Stimulated activated CD4-positive, alpha-beta T cell treated with anti-CD3 and anti-CD28 coated beads, Interleukin-1b, Interleukin-23, amount 100 ng/mL, for 48 hours (primary cell): ENCODE data around the gene TSPAN5.

Experiments used
- DNase-seq: peaks from one replicate; pipeline ENCODE4 v3.0.0-alpha.2; 2020

Gene TSPAN5

DNA sequence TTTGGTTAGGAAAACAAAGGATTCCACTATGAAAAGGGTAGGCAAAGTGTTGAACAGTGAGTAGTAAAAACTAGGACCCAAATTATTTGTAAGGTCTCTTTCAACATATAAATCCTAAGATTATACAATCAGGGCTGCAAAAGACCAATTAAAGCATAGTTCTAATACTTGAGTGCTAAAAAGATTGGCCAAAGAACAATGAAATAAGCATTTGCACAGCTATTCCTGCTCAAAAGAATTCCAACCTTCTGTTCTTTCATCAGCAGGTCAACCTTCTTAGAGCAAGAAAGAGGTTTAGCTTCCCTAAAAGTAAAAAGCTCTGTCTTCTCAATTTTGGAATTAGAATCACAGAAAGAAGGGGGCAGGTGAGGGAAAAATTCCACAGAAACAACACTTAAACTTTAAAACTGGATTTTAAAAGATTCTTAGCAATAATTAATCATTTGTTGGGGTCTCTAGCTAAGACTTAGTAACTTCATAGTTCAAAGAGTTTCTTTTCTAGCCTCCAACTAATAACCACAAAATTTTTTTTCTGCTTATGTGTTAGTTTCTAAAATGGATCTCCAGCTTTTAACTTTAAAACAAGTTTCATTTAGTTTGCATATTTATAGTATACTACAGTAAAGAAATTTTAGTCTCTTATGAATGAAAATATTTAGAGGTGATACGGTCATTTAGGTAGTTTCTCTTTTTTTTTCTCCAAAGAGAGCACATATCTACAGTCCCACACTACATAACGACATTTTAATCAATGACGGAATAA, 16.3 kb downstream of the TSPAN5 start:
- DNase-seq: no peak

DNA sequence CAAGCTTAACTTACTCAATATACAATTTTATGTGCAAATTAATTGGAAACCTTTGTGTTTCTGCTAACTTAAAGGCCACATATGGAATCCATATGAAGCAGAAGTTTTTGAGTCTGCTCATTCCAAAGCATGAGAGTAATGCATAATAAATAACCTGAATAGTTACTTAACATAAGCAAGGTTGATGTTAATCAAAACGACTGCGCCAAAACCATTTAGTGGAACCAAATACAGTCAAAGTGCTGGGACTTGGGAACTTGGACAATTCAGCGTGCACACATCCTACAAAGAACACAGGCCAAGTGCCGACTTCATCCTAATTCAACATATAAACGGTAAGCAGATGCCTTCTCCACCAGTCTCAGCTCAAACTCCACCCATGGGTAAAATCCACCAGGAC, 17.0 kb downstream of the TSPAN5 start:
- no peak for DNase-seq

DNA sequence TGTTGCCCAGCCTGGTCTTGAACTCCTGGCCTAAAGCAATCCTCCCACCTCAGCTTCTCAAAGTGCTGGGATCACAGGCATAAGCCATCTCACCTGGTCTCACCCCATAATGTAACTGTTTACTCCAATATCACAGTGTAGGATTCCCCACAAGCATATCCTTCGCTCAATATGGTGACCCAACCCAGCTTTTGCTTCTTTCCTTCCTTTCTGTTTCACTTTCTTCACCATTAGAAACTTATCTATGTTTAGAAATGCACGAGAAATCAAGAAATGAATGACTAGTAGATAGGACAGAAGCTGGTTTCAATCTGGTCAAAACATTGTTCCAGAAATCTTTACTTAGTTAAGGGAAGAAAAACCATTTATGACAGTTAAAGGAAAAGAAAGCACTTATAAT, 18.9 kb downstream of the TSPAN5 start:
- DNase-seq: no peak

DNA sequence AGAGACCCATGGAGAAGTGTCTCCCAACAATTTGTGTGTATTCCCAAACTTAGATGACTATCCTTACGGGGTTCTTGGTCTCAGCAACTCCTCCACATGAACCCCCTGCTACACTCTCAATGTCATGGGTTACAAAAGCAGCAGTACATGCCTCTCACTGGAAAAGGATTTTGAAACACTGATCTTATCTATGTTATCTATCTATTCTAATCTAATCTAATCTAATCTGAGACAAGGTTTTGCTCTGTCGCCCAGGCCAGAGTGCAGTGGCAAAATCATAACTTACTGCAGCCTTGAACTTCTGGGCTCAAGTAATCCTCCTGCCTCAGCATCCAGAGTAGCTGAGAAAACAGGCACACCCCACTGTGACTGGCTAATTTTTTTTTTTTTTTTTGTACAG, 19.3 kb downstream of the TSPAN5 start:
- no peak for DNase-seq

DNA sequence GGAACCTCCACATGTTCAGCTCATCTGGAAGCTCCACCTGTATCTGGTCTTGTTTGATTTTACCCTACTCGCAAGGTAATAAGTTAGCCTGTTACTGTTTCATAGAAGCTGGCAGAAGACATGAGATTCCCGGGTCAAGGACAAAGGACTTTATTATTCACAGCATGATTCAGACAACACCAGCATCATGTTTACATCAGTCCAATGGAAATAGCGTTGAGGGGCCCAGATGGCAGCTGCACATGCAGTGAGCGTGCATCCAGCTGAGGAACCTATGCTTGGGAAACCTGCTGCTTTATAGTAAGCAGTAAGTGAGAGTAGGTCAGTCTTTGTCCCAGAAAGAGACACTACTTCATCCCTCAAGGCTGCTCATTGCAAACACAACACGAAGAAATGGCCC, 19.8 kb downstream of the TSPAN5 start:
- no peak for DNase-seq

DNA sequence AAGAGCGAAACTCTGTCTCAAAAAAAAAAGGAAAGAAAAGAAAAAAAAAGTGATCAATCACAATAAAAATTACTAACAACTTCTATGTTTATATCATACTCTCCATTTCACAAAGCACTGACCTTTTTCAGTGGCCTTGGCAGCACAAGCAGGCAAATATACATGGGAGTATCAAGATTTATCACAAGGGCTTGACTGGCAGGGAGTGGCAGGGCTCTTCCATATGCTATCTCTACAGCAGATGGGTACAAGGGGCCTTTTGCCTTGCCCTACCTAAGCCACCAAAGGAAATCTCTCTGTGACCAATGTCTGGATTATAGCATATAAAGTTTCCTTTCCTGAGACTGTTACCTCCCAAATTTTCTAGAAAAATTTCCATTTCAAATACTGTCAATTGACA, 24.4 kb downstream of the TSPAN5 start:
- no peak for DNase-seq

DNA sequence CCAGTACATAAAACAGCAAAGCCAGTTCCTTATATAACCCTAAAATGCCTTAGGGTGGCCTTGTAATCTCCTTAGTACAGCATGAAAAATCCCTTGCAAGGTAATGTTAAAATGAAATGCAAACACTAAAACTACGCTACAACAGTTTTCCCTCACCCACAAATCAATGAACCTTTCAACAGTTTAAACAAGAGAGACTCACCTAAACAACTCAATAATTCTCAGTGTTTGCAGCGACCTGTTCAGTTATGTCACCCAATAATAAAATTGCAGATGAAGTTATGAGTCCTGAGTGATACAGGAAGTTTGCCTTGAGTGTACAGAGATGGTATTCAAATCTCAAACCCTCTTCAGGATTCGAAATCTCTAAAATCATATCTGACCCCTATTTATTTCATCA, 25.3 kb downstream of the TSPAN5 start:
- no peak for DNase-seq

DNA sequence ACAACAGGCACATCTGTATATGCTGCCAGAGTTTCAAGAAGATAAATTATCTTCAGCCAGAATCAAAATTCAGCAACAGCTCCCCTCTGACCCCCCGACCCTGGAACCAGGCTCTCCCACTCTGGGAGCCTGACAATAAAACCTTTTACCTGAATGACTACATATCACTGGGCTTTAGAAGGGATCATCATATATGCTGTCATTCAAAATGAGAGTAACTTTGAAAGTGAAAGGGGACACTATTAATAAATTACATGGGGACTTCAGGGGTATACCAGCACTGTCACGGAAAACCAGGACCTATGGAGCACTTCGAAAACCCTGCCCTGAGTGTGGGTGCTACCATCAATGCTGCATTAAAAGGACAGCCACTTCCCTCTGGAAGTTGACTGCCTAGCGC, 26.2 kb downstream of the TSPAN5 start:
- DNase-seq: no peak

DNA sequence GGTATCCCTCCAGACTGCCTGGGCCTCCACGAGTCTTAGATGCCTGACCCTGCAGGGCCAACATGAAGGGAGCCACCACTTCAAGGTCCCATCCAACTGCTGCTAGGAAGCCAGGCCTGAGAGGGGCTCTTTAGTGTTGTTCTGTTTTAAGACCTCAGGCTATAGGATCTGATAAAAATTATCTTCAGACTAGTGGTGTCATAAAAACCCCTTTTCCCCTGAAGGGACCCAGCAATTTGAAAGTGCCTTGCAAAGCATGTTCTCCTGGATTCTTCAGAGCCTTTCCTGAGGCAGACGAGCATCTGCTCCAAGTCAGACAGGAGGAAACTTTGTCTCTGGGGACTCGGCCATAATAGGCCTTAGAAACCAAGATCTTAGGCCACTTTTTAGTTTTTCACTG, 26.9 kb downstream of the TSPAN5 start:
- no peak for DNase-seq

DNA sequence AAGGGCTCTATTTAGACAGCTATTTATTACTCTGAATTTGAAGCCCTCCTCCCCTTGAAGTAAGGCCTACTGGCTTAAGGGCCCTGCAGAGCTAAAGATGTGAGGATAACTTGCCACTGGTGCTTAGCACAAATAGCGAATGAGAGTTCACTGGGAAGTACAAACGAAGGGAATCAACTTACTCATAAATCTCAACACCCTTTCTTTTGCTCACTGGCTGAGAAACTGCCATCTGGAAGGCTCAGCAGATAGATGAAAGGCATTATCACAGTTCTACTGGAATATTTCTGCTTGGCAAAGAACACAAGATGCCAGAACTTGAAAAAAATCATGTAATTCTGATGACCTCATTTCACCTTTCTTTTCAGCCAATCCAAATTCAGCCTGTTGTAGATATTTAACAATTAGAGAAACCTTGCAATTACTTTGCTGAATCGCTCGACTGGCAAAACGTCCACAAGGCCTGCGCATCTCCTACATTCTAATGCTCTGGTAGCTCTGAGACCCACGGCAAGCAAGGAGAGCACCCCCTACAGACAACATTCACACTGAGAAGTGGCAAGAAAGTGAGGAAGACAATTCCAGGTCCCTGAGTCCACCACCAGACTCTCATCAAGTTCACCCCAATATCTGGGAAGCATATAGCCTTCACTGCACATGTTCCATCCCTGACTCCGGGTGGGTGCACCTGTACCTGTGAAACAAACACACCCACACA, 27.5 kb downstream of the TSPAN5 start:
- DNase-seq: no peak

DNA sequence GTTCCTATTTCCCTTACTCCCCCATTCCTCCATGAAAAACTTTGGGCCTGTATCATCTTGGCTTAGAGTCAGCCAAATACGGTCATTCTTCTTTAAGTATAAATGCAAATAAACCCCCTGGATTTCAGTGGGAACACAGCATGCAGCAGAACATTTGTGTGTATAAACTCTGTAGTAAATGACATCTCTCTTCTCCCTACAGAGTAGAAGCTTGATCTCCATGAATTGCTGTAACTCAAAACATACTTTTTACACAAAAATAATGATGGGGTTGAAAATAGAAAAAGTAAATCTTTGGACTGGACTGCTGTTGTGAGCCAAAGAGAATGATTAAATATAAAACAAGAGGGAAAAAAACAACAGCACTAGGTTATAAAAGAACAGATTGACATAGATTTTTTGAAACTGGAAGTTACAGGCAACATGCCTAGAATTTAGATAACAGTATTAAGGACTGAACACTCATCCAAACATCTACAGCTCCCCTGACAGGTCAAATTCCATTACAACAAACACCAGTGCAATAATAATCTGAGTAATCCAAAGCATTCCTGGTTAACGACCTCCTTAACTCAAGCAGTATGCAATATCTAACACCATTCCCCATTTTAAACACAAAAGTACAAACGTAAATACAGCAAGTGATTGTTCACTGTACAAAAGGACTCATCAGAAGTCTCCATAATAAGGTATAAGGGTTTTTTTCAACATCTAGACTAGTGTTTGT, 30.7 kb downstream of the TSPAN5 start:
- no peak for DNase-seq

DNA sequence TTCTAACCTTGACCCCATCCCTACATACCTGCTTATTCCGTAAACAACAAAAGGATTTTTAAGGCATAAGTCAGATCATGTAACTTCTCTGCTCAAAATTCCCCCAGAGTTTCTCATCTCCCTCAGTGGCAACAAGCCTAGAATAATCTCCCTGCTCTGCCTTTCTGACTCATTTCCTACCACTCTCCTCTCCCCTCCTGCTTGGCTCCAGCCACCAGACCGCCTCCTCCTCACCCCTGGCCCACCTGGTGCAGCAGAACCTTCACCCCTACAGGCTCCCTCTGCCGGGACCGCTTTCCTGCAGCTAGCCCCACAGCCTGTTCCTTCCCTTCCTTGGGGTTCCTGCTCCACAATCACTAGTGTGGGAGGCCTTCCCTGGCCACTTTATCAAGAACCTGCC, 32.1 kb downstream of the TSPAN5 start:
- no peak for DNase-seq

DNA sequence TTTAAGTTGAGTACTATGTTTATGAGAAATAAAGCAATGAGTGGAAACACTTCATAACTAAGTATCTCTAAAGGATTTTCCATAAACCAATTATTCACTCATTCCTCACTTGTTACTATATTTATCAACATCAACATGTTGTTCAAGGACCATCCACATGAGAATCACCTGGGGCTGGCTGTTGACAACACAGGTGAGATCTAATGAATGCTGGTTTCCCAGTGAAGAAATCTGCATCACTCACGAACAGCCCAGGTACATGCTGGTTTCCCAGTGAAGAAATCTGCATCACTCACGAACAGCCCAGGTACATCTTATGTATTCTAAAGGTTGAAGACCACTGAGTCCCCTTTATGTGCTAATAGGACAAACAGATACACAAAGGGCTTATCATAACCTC, 32.5 kb downstream of the TSPAN5 start:
- no peak for DNase-seq

DNA sequence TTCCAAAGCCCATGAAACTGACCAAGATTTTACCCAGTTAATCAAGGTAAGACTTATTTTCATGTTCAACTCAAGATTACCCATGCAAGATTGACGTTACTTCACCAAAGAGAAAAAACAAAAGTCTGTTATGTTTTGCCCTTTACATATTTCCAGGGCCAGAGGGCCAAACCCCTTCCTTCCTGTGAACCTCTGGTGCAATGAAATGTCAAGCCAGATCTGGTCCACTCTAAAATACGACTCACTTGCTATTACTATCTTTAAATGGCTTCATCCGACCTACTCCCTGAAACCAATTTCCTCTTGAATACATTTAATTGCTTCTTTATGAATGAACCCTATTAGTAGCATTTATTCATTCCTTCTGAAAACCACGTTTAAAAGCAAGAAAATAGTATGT, 33.0 kb downstream of the TSPAN5 start:
- DNase-seq: no peak

DNA sequence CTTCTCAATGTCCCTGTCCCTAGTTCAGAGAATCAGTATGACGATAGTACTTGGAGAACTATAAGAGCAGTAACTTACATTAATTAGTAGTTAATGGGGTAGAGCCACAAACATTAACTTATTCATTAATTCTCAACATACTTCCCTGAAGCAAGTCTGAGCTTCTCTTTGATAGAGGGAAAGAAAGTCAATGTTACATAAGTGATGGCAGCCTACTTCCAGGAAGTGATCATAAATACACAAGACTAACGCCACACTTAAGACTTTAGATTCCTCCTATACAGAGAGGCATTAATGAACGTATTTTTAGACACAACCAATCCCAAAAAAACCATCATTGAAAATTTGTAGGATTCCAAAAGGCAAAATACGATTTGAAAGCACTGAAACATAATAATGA, 33.8 kb downstream of the TSPAN5 start:
- DNase-seq: no peak

DNA sequence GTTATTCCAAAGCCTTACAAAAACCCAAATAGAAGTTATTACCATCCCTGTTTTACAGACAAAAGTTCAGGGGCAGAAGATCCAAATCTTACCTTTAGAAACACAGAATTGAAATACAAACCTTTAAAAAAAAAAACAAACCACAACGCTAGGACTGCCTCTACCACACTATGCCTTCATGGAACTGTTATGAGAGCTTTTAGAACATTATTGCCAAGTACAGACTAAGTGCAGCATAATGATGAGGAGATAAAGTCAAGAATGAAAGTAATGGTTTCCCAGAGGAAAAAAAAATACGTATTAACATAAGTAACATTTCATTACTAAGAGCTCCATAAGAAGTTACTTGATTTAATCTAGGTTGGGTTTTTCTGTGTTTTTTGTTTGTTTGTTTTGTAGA, 34.3 kb downstream of the TSPAN5 start:
- no peak for DNase-seq

DNA sequence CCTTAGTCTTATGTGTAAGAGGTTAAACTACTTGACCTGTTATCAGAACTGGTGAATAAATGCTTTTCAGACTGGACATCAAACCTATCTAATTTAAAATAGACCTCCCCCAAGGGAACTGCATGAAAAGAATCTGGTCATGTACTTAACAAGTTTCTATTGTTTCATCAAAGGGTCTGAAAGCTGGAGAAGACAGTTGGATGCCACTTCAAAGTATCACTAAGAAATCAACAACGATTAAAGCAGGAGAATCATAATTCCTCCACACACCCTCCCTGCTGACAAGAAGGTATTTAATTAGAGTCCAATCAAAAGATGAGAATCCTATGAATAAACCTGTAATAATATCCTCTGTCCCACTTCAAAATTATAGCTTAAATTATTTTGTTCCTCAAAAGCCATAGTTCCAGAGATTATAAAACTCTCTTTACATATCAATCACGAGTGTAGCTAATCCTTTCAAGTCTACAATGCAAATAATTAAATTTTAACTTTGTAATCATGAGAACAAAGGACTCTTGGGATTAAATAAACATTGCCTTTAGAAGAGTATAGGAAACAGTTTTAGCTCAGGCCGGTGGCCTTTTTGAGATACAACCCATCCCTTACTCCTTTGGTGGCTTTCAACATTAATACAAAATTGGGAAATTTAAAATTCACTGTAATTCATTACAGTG, 35.1 kb downstream of the TSPAN5 start:
- no peak for DNase-seq

DNA sequence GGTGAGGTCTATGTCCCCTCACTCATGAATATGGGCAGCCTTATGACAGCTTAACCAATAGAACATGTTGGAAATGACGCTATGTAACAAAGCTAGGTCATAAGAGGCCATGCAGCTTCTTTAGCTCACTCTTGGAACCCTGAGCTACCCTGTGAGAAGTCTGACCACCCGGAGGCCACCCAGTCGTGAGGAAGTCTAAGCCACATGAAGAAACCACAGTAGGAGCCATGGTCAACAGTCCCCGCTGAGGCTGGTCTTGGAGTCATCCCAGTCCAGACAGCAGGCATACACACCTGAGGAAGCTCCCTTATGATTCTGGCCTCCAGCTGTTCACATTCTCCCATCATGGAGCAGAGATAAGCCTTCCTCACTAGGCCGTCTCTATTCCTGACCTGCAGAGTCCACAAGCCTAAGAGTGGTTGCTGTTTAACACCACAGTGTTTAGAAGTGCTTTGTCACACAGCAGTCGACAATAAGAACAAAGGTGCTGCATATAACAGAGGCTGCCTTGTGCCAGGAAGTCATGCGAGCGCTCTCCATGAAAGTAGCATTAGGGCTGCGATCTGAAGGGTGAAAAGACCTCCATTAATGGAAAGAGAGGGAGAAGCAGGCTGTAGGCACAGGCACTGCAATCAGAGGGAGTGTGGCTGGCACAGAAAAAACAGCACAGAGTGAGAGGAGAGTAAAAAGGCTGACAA, 38.2 kb downstream of the TSPAN5 start:
- no peak for DNase-seq

DNA sequence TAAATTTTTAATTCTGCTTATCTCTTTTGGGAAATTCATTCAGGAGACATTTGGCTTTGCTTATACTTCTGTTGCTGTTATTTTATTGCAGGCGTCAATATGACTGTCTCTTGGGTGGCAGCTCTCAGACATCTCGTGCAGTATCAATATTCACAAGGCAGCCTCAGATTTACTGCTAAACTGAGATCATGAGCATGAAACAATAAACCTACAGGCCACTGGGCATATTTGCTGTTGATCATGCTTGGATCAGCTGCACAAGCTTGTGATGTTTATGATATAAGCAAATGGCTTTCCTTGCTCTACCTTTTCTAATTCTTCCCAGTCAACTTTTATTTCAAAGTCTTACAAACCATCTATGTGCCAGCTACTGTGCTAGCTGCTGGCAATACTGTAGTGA, 39.2 kb downstream of the TSPAN5 start:
- DNase-seq: no peak

DNA sequence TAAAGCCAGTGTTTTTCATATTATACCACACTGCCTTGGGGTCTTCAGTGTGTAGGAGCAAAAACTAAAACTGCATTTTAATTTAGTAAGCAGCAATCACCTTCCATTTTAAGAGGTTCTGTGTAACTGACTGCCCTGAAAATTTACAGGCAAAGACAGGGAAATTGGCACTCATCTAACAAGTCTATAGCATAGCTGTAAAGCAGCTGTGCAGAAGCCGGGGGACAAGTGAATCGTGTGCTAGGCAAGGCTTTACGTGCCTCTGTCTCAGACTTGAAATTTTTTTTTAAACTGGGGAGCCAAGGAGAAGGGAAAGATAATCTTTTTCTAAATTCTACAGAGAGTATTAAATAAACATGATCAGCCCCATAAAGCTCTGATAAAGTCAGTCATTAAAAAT, 39.7 kb downstream of the TSPAN5 start:
- no peak for DNase-seq

DNA sequence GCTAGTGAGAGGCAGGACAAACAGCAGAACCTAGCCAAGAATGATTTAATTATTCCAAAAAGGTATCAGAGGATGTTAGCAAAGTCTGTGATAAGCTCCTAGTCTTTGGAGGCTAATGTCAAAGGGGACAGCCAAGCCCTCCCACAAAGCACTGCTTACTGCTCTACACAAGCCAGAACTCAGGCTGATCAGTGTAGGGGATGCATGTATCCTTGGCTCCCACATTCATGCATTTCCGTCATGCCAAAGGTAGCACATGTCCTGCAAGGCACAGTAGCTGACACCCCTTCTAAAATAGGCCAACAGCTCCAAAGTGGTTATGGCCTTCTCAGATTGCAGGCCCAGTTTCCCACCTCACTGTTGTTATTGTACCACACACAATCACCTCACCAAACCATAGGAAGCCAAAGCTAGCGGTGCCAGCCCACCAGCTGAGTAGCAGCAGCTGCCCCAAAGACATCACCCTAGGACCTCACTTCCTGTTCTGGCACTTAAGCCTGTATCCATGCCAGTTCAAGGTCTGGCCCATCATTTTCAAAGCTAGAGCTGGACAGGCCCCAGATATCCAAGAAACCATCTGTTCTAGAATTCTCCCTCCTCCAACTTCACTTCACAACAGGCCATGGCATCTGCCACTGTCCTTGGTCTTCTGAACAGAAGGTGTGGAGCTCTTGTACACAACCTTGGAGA, 40.9 kb downstream of the TSPAN5 start:
- DNase-seq: no peak

DNA sequence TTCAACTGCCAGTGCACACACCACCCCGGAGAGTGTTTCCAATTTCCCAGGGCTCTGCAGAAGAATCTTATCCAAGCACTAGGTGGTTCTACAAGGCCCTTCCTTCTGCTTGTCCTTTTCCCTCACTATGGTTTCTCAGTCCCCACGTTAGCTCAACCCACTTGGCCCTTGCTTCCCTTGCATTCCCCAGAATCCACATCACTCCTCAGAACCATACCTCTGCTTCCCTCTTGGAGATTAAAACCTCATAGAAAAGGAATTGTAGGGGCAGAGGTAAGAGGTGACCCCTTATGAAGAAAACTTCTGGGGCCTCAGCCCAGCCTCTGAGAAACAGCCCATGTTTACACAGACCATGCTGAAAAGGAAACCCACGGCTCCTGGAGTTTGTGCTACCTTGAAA, 42.4 kb downstream of the TSPAN5 start:
- DNase-seq: no peak
